Liver (tissue), 9 donors: Measurements from ENCODE around the gene TMEM26. TPM values are rescaled to one million over a fixed set of nuclear protein-coding genes. Genes with fewer than 3 reads are reported as not detected.

Experiments
- DNase-seq: peaks from one replicate; pipeline ENCODE4 v3.0.0-alpha.2; 2017; ENCODE audit warnings: low spot score
- H3K27ac ChIP-seq, 2 donors: one replicate each; pipeline ENCODE4 v1.7.0; 2013; ENCODE audit warnings: inconsistent platforms in 2 of 2, low read length in 2 of 2, control low read depth in 1 of 2, low read depth in 1 of 2, mild to moderate bottlenecking in 1 of 2
- H3K27me3 ChIP-seq, 4 donors: one replicate each; pipeline versions ENCODE4 v1.6.1 to v1.7.0; 2013; ENCODE audit warnings: low read length in 3 of 4, inconsistent platforms in 1 of 4, mild to moderate bottlenecking in 1 of 4, moderate library complexity in 1 of 4; ENCODE audit not compliant: control insufficient read depth in 4 of 4, insufficient read depth in 4 of 4
- H3K36me3 ChIP-seq, 4 donors: one replicate each; pipeline versions ENCODE4 v1.6.1 to v1.7.0; 2013; ENCODE audit warnings: low read length in 3 of 4, mild to moderate bottlenecking in 3 of 4, low read depth in 1 of 4, moderate library complexity in 1 of 4; ENCODE audit not compliant: control insufficient read depth in 4 of 4, insufficient read depth in 3 of 4
- H3K4me1 ChIP-seq, 4 donors: one replicate each; pipeline versions ENCODE4 v1.6.1 to v1.7.0; 2013; ENCODE audit warnings: low read length in 3 of 4, mild to moderate bottlenecking in 3 of 4, moderate library complexity in 1 of 4; ENCODE audit not compliant: control insufficient read depth in 4 of 4, insufficient read depth in 4 of 4
- H3K4me3 ChIP-seq, 3 donors: one replicate each; pipeline versions ENCODE4 v1.6.1 to v1.7.0; 2013; ENCODE audit warnings: low read length in 3 of 3, control low read depth in 1 of 3, low read depth in 1 of 3, mild to moderate bottlenecking in 1 of 3
- H3K9ac ChIP-seq, 2 donors: one replicate each; pipeline ENCODE4 v1.7.0; 2013; ENCODE audit warnings: low read length in 2 of 2, mild to moderate bottlenecking in 2 of 2, moderate library complexity in 2 of 2, control low read depth in 1 of 2, low read depth in 1 of 2
- H3K9me3 ChIP-seq, 4 donors: one replicate each; pipeline versions ENCODE4 v1.6.1 to v1.7.0; 2013; ENCODE audit warnings: low read length in 3 of 4; ENCODE audit not compliant: control insufficient read depth in 4 of 4
- ATF3 ChIP-seq: IDR thresholded peaks from 2 replicates; pipeline ENCODE4 v1.6.1; 2016; ENCODE audit warnings: antibody characterized with exemption
- CTCF ChIP-seq: fragments of 150-350 bp; IDR thresholded peaks from 2 replicates; pipeline ENCODE4 v1.5.1; 2017; ENCODE audit warnings: improper control_type of control experiment, low read depth, low read length; ENCODE audit not compliant: missing input control
- EGR1 ChIP-seq, 2 donors: IDR thresholded peaks; 2 replicates each; pipeline ENCODE4 v1.6.1; 2016 to 2018; ENCODE audit warnings: antibody characterized with exemption in 2 of 2, low read depth in 2 of 2
- FOXA1 ChIP-seq: IDR thresholded peaks from 2 replicates; pipeline ENCODE4 v1.6.1; 2016; ENCODE audit warnings: antibody characterized with exemption
- FOXA2 ChIP-seq: IDR thresholded peaks from 2 replicates; pipeline ENCODE4 v1.6.1; 2016; ENCODE audit warnings: antibody characterized with exemption
- GABPA ChIP-seq, 2 donors: IDR thresholded peaks in 1 of 2; conservative IDR thresholded peaks in 1 of 2; 2 replicates each; pipeline ENCODE4 v1.6.1; 2016; ENCODE audit warnings: antibody characterized with exemption in 2 of 2, mild to moderate bottlenecking in 1 of 2, moderate library complexity in 1 of 2
- HNF4A ChIP-seq, 2 donors: conservative IDR thresholded peaks; 2 replicates each; pipeline ENCODE4 v1.6.1; 2016; ENCODE audit warnings: antibody characterized with exemption in 2 of 2, mild to moderate bottlenecking in 2 of 2
- HNF4G ChIP-seq: IDR thresholded peaks from 2 replicates; pipeline ENCODE4 v1.6.1; 2016; ENCODE audit warnings: antibody characterized with exemption
- JUND ChIP-seq, 2 donors: IDR thresholded peaks; 2 replicates each; pipeline ENCODE4 v1.6.1; 2016; ENCODE audit warnings: antibody characterized with exemption in 2 of 2
- MAX ChIP-seq: IDR thresholded peaks from 2 replicates; pipeline ENCODE4 v1.6.1; 2016; ENCODE audit warnings: antibody characterized with exemption
- NR2F2 ChIP-seq: IDR thresholded peaks from 2 replicates; pipeline ENCODE4 v1.6.1; 2016; ENCODE audit warnings: antibody characterized with exemption
- RAD21 ChIP-seq, 2 donors: IDR thresholded peaks; 2 replicates each; pipeline ENCODE4 v1.6.1; 2016; ENCODE audit warnings: antibody characterized with exemption in 2 of 2, mild to moderate bottlenecking in 2 of 2
- REST ChIP-seq: IDR thresholded peaks from 2 replicates; pipeline ENCODE4 v1.6.1; 2016; ENCODE audit warnings: antibody characterized with exemption, mild to moderate bottlenecking
- RXRA ChIP-seq, 2 donors: IDR thresholded peaks; 2 replicates each; pipeline ENCODE4 v1.6.1; 2017 to 2018; ENCODE audit warnings: antibody characterized with exemption in 2 of 2, mild to moderate bottlenecking in 1 of 2
- SP1 ChIP-seq: IDR thresholded peaks from 2 replicates; pipeline ENCODE4 v1.6.1; 2018; ENCODE audit warnings: antibody characterized with exemption, mild to moderate bottlenecking
- TAF1 ChIP-seq: conservative IDR thresholded peaks from 2 replicates; pipeline ENCODE4 v1.6.1; 2016; ENCODE audit warnings: antibody characterized with exemption, mild to moderate bottlenecking
- YY1 ChIP-seq: IDR thresholded peaks from 2 replicates; pipeline ENCODE4 v1.6.1; 2016; ENCODE audit warnings: antibody characterized with exemption, mild to moderate bottlenecking
- ZBTB33 ChIP-seq: IDR thresholded peaks from 2 replicates; pipeline ENCODE4 v1.6.1; 2016; ENCODE audit warnings: antibody characterized with exemption
- WGBS: extraction: QIAGEN DNeasy Blood & Tissue Kit; methylation state at CpG from one replicate; pipeline ENCODE4 v1.1.7; 2013; 5-methylcytosine and 5-hydroxymethylcytosine counted together
- polyA plus RNA-seq, 2 donors: library from polyadenylated mRNA; stranded (reverse) in 1 of 2; unstranded in 1 of 2; fragments of 200-250 nt in 1 of 2; fragments of >200 nt in 1 of 2; fragmentation: Nextera tagmentation in 1 of 2; extraction: Ambion mirVana in 1 of 2; gene quantifications; one replicate each; pipeline versions ENCODE4 v1.2.1 to v1.2.3, GENCODE V29; 2013 to 2015
- total RNA-seq, 2 donors: library from RNA; depleted of rRNA; stranded (reverse); fragments of >200 nt; gene quantifications; one replicate each; pipeline ENCODE4 v1.2.3, GENCODE V29; 2014
- donor health status: healthy.
- donor health status: healthy.
- donor health status: healthy.
- donor health status: healthy.
- donor health status: healthy.

TMEM26 gene
- total and polyA plus RNA-seq, 4 donors, result 0.31 to 5.5 (median 1.2) TPM

- TF ChIP-seq MAX, result no peak
- no peak for TF ChIP-seq HNF4A (conservative IDR thresholded peaks at IDR 0.05)
- TF ChIP-seq REST, result no peak
- TF ChIP-seq RXRA (IDR thresholded peaks at IDR 0.05), result no peak
- no peak for TF ChIP-seq NR2F2
- TF ChIP-seq GABPA (IDR thresholded peaks at IDR 0.05 in 1 of 2, conservative IDR thresholded peaks at IDR 0.05 in 1 of 2), result no peak
- TF ChIP-seq FOXA2, result no peak
- no peak for TF ChIP-seq HNF4G
- no peak for TF ChIP-seq RAD21 (IDR thresholded peaks at IDR 0.05)
- no peak for TF ChIP-seq CTCF
- TF ChIP-seq YY1, result no peak
- no peak for TF ChIP-seq ZBTB33
- TF ChIP-seq EGR1 (IDR thresholded peaks at IDR 0.05; ENCODE audit: low read depth in 2 of 2), result no peak
- TF ChIP-seq TAF1, result no peak
- TF ChIP-seq SP1, result no peak
- TF ChIP-seq JUND (IDR thresholded peaks at IDR 0.05), result no peak
- Histone ChIP-seq H3K4me3 (no peak overlapping the region), H3K9me3 (no peaks in the 10 kb centered on the region), H3K27me3 (no peaks in the 10 kb centered on the region), H3K9ac (no peak overlapping the region), H3K4me1 (peaks cover 0 to 7% (median 3%) of the 10 kb centered on the region in 4 donors), H3K27ac (no peak overlapping the region), H3K36me3 (no peaks in the 10 kb centered on the region)
- no peak for DNase-seq
- WGBS, result 76% methylated on average over 3 of the region's 3 CpGs
Observed at GRCh38 chr10:61406736-61407135, 46.4 kb downstream of the TMEM26 start.

- no peak for DNase-seq
- no peaks in the 10 kb centered on the region for H3K36me3 ChIP-seq
- H3K4me3 ChIP-seq, result no peak overlapping the region
- H3K27ac ChIP-seq, result no peak overlapping the region
- H3K4me1 ChIP-seq, result peaks cover 0 to 7% (median 3%) of the 10 kb centered on the region in 4 donors
- no peaks in the 10 kb centered on the region for H3K9me3 ChIP-seq
- no peak overlapping the region for H3K9ac ChIP-seq
- H3K27me3 ChIP-seq, result no peaks in the 10 kb centered on the region
- no peak for TF ChIP-seq JUND (IDR thresholded peaks at IDR 0.05)
- TF ChIP-seq NR2F2, result no peak
- no peak for TF ChIP-seq ZBTB33
- TF ChIP-seq MAX, result no peak
- no peak for TF ChIP-seq RXRA (IDR thresholded peaks at IDR 0.05)
- TF ChIP-seq REST, result no peak
- TF ChIP-seq HNF4G, result no peak
- TF ChIP-seq GABPA (IDR thresholded peaks at IDR 0.05 in 1 of 2, conservative IDR thresholded peaks at IDR 0.05 in 1 of 2), result no peak
- TF ChIP-seq EGR1 (IDR thresholded peaks at IDR 0.05; ENCODE audit: low read depth in 2 of 2), result no peak
- TF ChIP-seq HNF4A (conservative IDR thresholded peaks at IDR 0.05), result no peak
- TF ChIP-seq SP1, result no peak
- TF ChIP-seq FOXA1, result no peak
- TF ChIP-seq ATF3, result no peak
Observed at GRCh38 chr10:61406242-61406641, 46.9 kb downstream of the TMEM26 start.
